Heart right ventricle (tissue), 16 donors: ENCODE data around the gene PLPP1. TPM values are rescaled to one million over a fixed set of nuclear protein-coding genes. Genes with fewer than 3 reads are reported as not detected.
A peak's percentile ranks its signal among the peaks of the same experiment; 100 is the strongest.

ENCODE experiments used
- ATAC-seq, 8 donors: fragments of 200-7000 bp; cut with Tn5 transposase; one replicate each; pipeline ENCODE4 v1.9.1; 2020; ENCODE audit warnings: mild to moderate bottlenecking in 8 of 8, moderate library complexity in 8 of 8, moderate number of reproducible peaks in 1 of 8
- DNase-seq, 2 donors: peaks; one replicate each; pipeline ENCODE4 v3.0.0-alpha.2; 2020
- H3K27ac ChIP-seq, 10 donors: fragments of 200-600 bp; sonication (generic) in 2 of 10; one replicate each; pipeline versions ENCODE4 v1.5.0 to v1.8.0; 2020 to 2022; ENCODE audit warnings: mild to moderate bottlenecking in 3 of 10
- H3K27me3 ChIP-seq, 7 donors: fragments of 200-600 bp; one replicate each; pipeline ENCODE4 v1.8.0; 2021 to 2022; ENCODE audit warnings: mild to moderate bottlenecking in 2 of 7
- H3K36me3 ChIP-seq, 9 donors: fragments of 200-600 bp; sonication (generic) in 1 of 9; one replicate each; pipeline versions ENCODE4 v1.5.0 to v1.8.0; 2020 to 2022; ENCODE audit warnings: mild to moderate bottlenecking in 2 of 9
- H3K4me1 ChIP-seq, 9 donors: fragments of 200-600 bp; sonication (generic) in 1 of 9; one replicate each; pipeline versions ENCODE4 v1.5.0 to v1.8.0; 2020 to 2022; ENCODE audit warnings: mild to moderate bottlenecking in 4 of 9
- H3K4me3 ChIP-seq, 10 donors: fragments of 200-600 bp; sonication (generic) in 2 of 10; one replicate each; pipeline versions ENCODE4 v1.5.0 to v1.8.0; 2020 to 2022; ENCODE audit warnings: mild to moderate bottlenecking in 7 of 10, moderate library complexity in 2 of 10
- H3K9me3 ChIP-seq, 11 donors: fragments of 200-600 bp in 10 of 11; sonication (generic) in 2 of 11; one replicate each; pipeline versions ENCODE4 v1.5.0 to v1.8.0; 2013 to 2022; ENCODE audit warnings: mild to moderate bottlenecking in 2 of 11, control low read depth in 1 of 11, moderate library complexity in 1 of 11
- WGBS, 2 donors: extraction: QIAGEN DNeasy Blood & Tissue Kit; methylation state at CpG; one replicate each; pipeline ENCODE4 v1.1.7; 2013; ENCODE audit warnings: inconsistent platforms in 1 of 2; 5-methylcytosine and 5-hydroxymethylcytosine counted together
- intact Hi-C, 10 donors: fragments of 100-400 bp; cut with DNase I; formaldehyde crosslinking; loops; one replicate each; pipeline versions ENCODE4 v1.11.1 to v1.14.2; 2022
- long read RNA-seq, 3 donors: library from polyadenylated mRNA; unstranded; transcript quantifications; one replicate each; pipeline ENCODE4 v2.0.0, GENCODE V29; 2020 to 2021
- polyA plus RNA-seq, 2 donors: library from polyadenylated mRNA; stranded (reverse); fragments of 200-250 nt; gene quantifications; one replicate each; pipeline ENCODE4 v1.2.3, GENCODE V29; 2013
- total RNA-seq, 10 donors: library from RNA; stranded (reverse); fragmentation: NEBNext Ultra II Directional in 3 of 10; extraction: Animal tissue kit (Norgen Biotek cat#: 25700) in 3 of 10; gene quantifications; one replicate each; pipeline versions ENCODE4 v1.2.1 to v1.2.4, GENCODE V29; 2021 to 2023
- TF ChIP-seq, protein P1 (sequence below), 9 donors: fragments of 200-600 bp; sonication (generic) in 2 of 9; IDR thresholded peaks; one replicate each; pipeline versions ENCODE4 v1.5.0 to v1.8.0; 2021 to 2022; ENCODE audit warnings: antibody characterized with exemption in 9 of 9, mild to moderate bottlenecking in 5 of 9, moderate library complexity in 1 of 9
- donor health status: Arrhythmogenic right ventricular cardiomyopathy.
- donor health status: ischemic (EF 13 %, LVEDD 7.1; RV severe dilation, severe dysfunction).
- donor health status: healthy with polysubstance abuse.
- donor health status: DM: no; HTN: yes; CAD: no.
- donor health status: DM: no; HTN: no; CAD: no.
- donor health status: ischemic (EF 25% LVEDD 6.9; RV normal size, moderate dysfunction).
- donor health status: ischemic (EF 25% LVEDD 5.7; RV mildly dilated, moderate dysfunction).
- donor health status: healthy.
- donor health status: DM: yes; HTN: yes; CAD: no.
- donor health status: Ischemic cardiomyopathy.
- donor health status: ischemic (EF 35%, LVEDD 5.7; RV mildly dilated, moderate dysfunction).
- donor health status: nonischemic (EF 11% LVEDD 7.7; RV severe dilation, severe dysfunction).
- donor health status: DM: yes; HTN: yes; CAD: no.
- donor health status: PGD.
- donor health status: ischemic (EF 29% LVEDD 5.4; RV normal size, mild dysfunction).
- donor health status: nonischemic (EF 23%, LVEDD 6.1; RV moderate dilation, normal function).

Gene PLPP1
- total RNA-seq (100 to 1,000 TPM in 1 of 10 donors, 10 to 100 TPM in 9; 58.7 to 111 (median 75.4) TPM), polyA plus RNA-seq (100 to 1,000 TPM in 1 of 2 donors, 10 to 100 TPM in 1; 90.2 to 110 TPM)
- long read RNA-seq, donor 1, transcript PLPP1-202 (6 exons, 1,597 nt): major isoform, 68 of 120 reads
- long read RNA-seq, donor 1, transcript PLPP1-201 (6 exons, 1,550 nt): minor isoform, 39 of 120 reads
- long read RNA-seq, donor 1, partial matches to known transcripts: 3 of 120 reads
- long read RNA-seq, donor 1, other reads (novel, unspliced or antisense): 10 of 120 reads
- long read RNA-seq, donor 2, transcript PLPP1-201 (6 exons, 1,550 nt): major isoform, 105 of 225 reads
- long read RNA-seq, donor 2, transcript PLPP1-202 (6 exons, 1,597 nt): minor isoform, 86 of 225 reads
- long read RNA-seq, donor 2, partial matches to known transcripts: 8 of 225 reads
- long read RNA-seq, donor 2, other reads (novel, unspliced or antisense): 26 of 225 reads
- long read RNA-seq, donor 3, transcript PLPP1-201 (6 exons, 1,550 nt): minor isoform, 264 of 775 reads
- long read RNA-seq, donor 3, transcript PLPP1-202 (6 exons, 1,597 nt): major isoform, 444 of 775 reads
- long read RNA-seq, donor 3, partial matches to known transcripts: 15 of 775 reads
- long read RNA-seq, donor 3, other reads (novel, unspliced or antisense): 52 of 775 reads

DNA sequence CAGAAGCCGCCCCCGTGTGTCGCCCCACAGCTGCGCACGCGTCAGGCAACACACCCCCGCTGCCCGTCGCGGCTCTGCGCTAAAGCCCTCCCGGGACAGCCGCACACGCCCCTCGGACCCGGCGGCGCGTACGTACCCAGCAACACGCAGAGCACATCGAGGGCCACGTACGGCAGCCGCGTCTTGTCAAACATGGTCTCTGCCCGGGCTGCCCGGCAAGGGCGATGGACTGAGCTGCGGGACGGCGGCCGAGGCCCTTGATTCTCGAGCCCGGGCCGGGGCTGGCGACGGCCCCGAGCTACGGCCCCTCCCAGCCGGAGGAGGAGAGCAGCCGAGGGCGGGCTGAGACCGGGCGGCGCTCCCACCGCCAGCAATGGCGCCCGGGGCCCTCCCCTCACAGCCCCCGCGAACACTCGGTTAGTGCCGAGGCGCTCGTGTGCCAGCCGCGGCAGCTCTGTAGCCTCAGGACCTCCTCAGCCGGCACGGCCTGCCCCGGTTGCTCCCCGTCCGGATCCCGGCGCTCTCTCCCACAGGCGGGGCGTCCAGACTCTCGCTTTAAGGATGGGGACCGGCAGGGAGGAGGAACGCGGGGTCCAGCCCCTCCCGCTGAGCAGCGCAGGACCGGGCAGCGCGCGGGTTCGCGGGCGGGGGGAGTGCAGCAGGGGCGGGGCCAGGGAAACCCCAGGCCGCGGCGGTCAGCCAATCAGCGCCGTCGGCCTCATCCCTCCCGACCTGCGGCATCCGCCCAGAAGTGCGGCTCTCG, at the start of gene PLPP1:
Gene PLPP1 (minus strand): TSS at position 529 of the 763 bp plus-strand sequence. CDS start 335 bp downstream, at position 194.
- Histone ChIP-seq H3K36me3 (peaks cover 0 to 11% (median 0%) of the 10 kb centered on the region in 9 donors), H3K4me3 (peak within 1 kb of the TSS; percentile 58 to 95 (median 88)), H3K9me3 (no peaks in the 10 kb centered on the region), H3K27me3 (peaks cover 0 to 8% (median 0%) of the 10 kb centered on the region in 7 donors), H3K4me1 (peaks cover 0 to 62% (median 36%) of the 10 kb centered on the region in 9 donors), H3K27ac (peak within 1 kb of the TSS; percentile 78 to 99 (median 96))
- peak; percentile 94 to 97 (median 96) for ATAC-seq
- WGBS, 2 donors: 0 to 1% methylated on average over 68 to 91 of the region's 91 CpGs
- intact Hi-C loops: loop anchor here in 9 of 10 donors (1.0 to 10.0 kb wide), 14 partner anchors 42 to 158 kb away; no protein-coding TSS in a partner anchor
- TF ChIP-seq, protein P1, sequence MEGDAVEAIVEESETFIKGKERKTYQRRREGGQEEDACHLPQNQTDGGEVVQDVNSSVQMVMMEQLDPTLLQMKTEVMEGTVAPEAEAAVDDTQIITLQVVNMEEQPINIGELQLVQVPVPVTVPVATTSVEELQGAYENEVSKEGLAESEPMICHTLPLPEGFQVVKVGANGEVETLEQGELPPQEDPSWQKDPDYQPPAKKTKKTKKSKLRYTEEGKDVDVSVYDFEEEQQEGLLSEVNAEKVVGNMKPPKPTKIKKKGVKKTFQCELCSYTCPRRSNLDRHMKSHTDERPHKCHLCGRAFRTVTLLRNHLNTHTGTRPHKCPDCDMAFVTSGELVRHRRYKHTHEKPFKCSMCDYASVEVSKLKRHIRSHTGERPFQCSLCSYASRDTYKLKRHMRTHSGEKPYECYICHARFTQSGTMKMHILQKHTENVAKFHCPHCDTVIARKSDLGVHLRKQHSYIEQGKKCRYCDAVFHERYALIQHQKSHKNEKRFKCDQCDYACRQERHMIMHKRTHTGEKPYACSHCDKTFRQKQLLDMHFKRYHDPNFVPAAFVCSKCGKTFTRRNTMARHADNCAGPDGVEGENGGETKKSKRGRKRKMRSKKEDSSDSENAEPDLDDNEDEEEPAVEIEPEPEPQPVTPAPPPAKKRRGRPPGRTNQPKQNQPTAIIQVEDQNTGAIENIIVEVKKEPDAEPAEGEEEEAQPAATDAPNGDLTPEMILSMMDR (IDR thresholded peaks at IDR 0.05): peak in 2 of 9 donors; percentile 21 to 25
- peak; percentile 92 to 93 for DNase-seq

- ATAC-seq: no peak
- intact Hi-C loops: no loop called here
- H3K36me3 ChIP-seq: no peaks in the 10 kb centered on the region
- TF ChIP-seq, protein P1 (IDR thresholded peaks at IDR 0.05): no peak
- peak overlapping the region in 7 of 10 donors; percentile 27 to 85 (median 67) for H3K27ac ChIP-seq
- WGBS, 2 donors: 91 to 97% methylated on average over 9 of the region's 9 CpGs
- no peaks in the 10 kb centered on the region for H3K27me3 ChIP-seq
- peaks cover 0 to 1% (median 0%) of the 10 kb centered on the region in 11 donors for H3K9me3 ChIP-seq
- H3K4me1 ChIP-seq: peaks cover 0 to 52% (median 36%) of the 10 kb centered on the region in 9 donors
- H3K4me3 ChIP-seq: no peak overlapping the region
- DNase-seq: no peak
Measured at GRCh38 chr5:55583578-55583977, 48.8 kb upstream of the PLPP1 start.

DNA sequence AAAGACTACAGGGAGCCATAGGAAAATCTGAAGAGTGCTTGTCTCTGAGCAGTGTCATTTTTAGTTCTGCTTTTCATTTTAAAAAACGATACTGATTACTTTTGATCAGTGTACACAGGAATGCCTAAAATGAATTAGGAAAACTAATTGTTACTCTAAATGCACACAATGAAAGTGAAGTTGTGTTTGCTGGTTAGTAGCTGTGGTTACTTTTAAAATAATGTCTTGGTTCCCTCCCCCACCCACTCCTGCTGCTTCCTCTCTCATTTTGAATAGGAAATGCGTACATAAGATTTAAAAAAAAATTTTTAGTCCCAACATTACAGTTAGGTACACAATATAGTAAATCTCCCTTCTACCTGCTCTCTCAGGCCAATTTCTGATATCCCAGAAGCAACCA, 47.5 kb upstream of the PLPP1 start:
- intact Hi-C loops: no loop called here
- H3K36me3 ChIP-seq: no peaks in the 10 kb centered on the region
- no peaks in the 10 kb centered on the region for H3K27me3 ChIP-seq
- peak in 3 of 8 donors; percentile 10 to 28 (median 19) for ATAC-seq
- H3K4me1 ChIP-seq: peaks cover 1 to 65% (median 49%) of the 10 kb centered on the region in 9 donors
- H3K9me3 ChIP-seq: no peaks in the 10 kb centered on the region
- TF ChIP-seq, protein P1 (IDR thresholded peaks at IDR 0.05): no peak
- WGBS, 2 donors: 26 to 34% methylated on average over 2 of the region's 2 CpGs
- no peak overlapping the region for H3K4me3 ChIP-seq
- no peak for DNase-seq
- peak overlapping the region in 8 of 10 donors; percentile 36 to 85 (median 64) for H3K27ac ChIP-seq

GRCh38 chr5:55580042-55580441, 45.3 kb upstream of the PLPP1 start:
- H3K9me3 ChIP-seq: no peaks in the 10 kb centered on the region
- ATAC-seq (no peak), DNase-seq (no peak)
- intact Hi-C loops: no loop called here
- peak overlapping the region in 6 of 10 donors; percentile 74 to 93 (median 81) for H3K27ac ChIP-seq
- 94 to 96% methylated on average over 6 of the region's 6 CpGs for WGBS, 2 donors
- no peak overlapping the region for H3K4me3 ChIP-seq
- peaks cover 14 to 73% (median 64%) of the 10 kb centered on the region in 9 donors for H3K4me1 ChIP-seq
- H3K36me3 ChIP-seq: no peaks in the 10 kb centered on the region
- TF ChIP-seq, protein P1 (IDR thresholded peaks at IDR 0.05): no peak
- no peaks in the 10 kb centered on the region for H3K27me3 ChIP-seq
